GM19372 (cell line): Measurements from ENCODE around the gene ZNF581.

Experiments
- ATAC-seq: cut with Tn5 transposase; IDR thresholded peaks from one replicate; pipeline ENCODE4 v1.9.1; 2021; ENCODE audit warnings: mild to moderate bottlenecking, low read depth, moderate library complexity; ENCODE audit not compliant: unreplicated experiment

Gene ZNF581

DNA sequence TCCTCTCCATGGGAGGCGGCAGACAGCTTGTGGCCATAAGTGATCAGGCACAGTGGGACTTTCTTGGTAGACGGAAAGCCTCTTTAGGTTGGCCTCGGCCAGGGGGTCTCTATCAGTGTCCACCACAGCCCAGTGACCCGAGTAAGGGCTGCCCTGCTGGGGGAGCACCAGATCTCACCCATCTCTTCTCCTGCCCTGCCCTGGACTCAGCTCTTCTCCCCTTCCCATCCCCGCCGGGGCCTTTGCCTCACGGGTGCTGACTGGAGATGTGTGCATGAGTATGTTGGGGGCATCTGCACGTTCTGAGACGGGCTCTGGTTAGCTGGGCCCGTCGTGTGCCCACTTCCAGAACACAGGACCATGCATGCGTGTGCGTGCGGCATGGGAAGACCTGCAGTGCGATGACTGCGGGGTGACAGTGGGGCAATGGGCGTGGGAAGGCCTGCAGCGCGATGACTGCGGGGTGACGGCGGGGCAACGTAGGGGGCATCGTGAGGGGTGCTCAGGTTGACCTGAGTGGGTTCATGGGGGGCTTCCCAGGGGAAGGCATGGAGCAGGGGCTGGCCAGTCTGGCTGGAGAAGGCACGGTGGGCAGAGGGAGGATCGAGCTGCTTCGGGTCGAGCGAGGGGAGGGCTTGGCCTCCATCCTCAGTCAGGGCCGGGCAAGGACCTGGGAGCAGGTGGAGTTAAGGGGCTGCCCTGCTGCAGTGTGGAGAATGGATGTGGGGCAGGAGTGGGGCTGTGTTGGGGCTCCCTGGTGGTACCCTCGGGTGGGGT, 47.5 kb downstream of the ZNF581 start:
- ATAC-seq: no peak

DNA sequence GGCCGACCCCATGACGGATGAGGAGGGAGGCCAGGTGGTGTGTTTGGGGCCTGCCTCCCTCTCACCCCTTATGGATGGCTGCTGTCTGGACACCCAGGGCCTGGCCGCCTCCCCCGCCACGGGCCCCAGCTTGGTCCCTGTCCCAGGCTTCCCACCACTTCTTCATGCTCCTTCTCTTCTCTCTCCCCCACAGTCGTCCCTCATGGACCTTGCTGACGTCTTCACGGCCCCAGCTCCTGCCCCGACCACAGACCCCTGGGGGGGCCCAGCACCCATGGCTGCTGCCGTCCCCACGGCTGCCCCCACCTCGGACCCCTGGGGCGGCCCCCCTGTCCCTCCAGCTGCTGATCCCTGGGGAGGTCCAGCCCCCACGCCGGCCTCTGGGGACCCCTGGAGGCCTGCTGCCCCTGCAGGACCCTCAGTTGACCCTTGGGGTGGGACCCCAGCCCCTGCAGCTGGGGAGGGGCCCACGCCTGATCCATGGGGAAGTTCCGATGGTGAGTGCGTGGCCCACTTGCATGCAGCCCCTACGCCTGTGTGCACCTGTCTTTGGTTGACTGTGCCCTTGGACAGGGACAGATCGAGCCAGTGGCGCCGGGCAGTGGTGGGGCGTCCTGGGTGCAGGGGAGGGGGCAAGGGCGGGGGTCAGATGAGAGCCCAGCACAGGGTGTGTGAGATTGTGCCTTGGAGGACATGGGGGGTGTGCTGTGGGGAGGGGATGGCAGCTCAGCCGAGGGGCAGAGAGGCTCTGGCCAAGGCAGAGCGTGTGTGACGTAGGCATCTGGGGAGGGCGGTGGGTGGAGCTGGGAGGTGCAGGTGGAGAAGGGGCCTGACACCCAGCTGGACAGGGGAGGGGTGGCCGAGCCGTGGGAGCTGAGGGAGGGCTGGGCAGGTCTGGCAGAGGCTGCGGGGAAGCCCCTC, 48.4 kb downstream of the ZNF581 start:
- no peak for ATAC-seq

DNA sequence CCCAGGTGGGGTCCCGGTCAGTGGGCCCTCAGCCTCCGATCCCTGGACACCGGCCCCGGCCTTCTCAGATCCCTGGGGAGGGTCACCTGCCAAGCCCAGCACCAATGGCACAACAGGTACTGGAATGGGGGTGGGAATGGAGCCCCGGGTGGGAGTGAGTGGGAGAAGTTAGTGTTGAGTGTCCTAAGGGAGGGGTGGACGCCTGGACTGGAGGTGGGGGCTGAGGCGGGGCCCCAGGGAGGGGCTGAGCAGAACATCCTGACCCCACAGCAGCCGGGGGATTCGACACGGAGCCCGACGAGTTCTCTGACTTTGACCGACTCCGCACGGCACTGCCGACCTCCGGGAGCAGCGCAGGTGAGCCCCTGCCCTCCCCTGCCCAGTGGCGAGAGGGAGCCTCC, 49.2 kb downstream of the ZNF581 start:
- ATAC-seq: no peak

DNA sequence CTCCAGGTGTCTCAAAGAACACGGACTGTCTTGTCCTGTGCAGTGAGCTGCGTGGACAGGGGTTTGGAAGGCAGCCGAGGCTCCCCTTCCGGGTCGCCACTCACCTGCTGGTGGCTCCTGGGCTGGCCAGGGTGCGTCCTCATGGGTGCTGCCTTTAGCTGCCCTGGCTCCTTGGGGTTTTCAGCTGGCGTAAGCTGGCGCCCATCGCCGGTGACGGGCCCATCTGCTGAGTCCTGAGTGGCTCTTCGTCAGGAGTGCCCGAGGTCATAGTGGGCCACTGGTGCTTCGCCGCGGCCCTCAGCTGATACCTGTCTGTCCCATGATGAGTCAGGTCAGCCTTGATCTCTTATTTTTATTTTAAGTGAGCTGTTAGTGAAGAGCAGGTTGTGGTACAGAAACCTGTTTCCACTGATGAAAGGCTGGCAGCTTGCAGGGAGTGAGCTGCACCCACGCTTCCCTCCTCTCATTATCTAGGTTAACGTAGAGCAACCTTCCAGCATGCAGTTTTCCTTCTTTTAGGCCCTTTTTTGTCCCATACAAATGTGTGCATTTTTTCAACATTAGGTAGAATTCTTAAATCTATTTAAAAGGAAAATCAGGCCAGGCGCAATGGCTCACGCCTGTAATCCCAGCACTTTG, 50.0 kb downstream of the ZNF581 start:
- ATAC-seq: no peak

DNA sequence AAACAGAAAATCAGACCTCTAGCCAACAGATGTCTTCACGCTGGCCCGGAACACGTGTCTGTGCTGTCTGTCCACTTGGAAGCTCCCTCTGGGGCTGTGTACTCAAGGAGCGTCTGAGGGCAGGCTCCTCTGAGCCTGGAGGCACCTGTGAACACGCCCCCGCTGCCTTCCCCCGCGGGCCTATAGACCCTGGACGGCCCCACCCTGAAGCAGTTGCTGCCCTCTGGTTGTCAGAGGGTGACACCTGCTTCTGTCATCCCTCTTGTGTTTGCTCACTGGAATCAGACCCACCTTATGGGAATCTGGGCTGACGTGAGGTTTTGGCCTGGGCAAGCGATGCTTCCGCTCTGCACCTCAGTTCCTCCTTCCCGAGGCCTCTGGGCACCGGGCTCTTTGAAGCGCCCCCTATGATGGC, 50.8 kb downstream of the ZNF581 start:
- no peak for ATAC-seq

DNA sequence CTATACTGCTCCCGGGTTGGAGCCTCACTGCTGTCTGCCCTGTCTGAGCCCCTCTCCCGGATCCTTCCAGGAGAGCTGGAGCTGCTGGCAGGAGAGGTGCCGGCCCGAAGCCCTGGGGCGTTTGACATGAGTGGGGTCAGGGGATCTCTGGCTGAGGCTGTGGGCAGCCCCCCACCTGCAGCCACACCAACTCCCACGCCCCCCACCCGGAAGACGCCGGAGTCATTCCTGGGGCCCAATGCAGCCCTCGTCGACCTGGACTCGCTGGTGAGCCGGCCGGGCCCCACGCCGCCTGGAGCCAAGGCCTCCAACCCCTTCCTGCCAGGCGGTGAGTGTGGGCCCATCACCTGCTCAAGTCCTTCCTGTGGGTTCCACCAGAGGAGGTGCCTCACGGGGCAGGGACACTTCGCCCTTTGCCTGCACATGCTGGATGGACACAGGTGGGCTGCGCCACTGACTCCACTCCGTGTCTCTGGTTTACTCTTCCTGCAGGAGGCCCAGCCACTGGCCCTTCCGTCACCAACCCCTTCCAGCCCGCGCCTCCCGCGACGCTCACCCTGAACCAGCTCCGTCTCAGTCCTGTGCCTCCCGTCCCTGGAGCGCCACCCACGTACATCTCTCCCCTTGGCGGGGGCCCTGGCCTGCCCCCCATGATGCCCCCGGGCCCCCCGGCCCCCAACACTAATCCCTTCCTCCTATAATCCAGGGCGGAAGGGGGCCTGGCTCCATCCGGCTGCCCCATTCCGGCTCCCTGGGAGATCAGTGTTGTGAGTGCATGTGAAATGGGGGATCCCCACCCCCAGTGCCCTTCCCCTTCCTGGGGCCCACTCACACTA, 51.4 kb downstream of the ZNF581 start:
- no peak for ATAC-seq
